GM18499 (cell line): Measurements from ENCODE around the gene OBP2A.
"Not testable (repeated sequence)": the region's sequence is repeated elsewhere in the genome, so short reads cannot be mapped to it uniquely, and the experiment has no call there.

Experiments used
- ATAC-seq: cut with Tn5 transposase; IDR thresholded peaks from one replicate; pipeline ENCODE4 v1.9.1; 2021; ENCODE audit warnings: moderate number of reproducible peaks; ENCODE audit not compliant: insufficient read depth, unreplicated experiment

Gene OBP2A

GRCh38 chr9:135545646-135546176 lies at the start of gene OBP2A:
Gene OBP2A, plus strand, starts transcription at chr9:135546126. Its CDS starts 55 bp downstream, at chr9:135546181.
- ATAC-seq = not testable (repeated sequence)

- ATAC-seq = no peak
These were observed 47.4 kb upstream of the OBP2A start for GRCh38 chr9:135498381-135499126.

GRCh38 chr9:135499326-135500070 lies 46.4 kb upstream of the OBP2A start:
- no peak for ATAC-seq

- ATAC-seq = no peak
These were observed 45.8 kb upstream of the OBP2A start for GRCh38 chr9:135500071-135500524.

- no peak for ATAC-seq
These were observed 45.2 kb upstream of the OBP2A start, which contains the start of gene MRPS2 for GRCh38 chr9:135500525-135501260. Gene MRPS2, plus strand, starts transcription at chr9:135500682. Its CDS starts 29 bp downstream, at chr9:135500711.

GRCh38 chr9:135501261-135502167 lies 44.4 kb upstream of the OBP2A start:
- ATAC-seq = no peak

GRCh38 chr9:135502168-135502872 lies 43.6 kb upstream of the OBP2A start:
- ATAC-seq = no peak

- no peak for ATAC-seq
These were observed 43.0 kb upstream of the OBP2A start for GRCh38 chr9:135502873-135503321.

- no peak for ATAC-seq
These were observed 42.3 kb upstream of the OBP2A start for GRCh38 chr9:135503371-135504261.

GRCh38 chr9:135504262-135505243 lies 41.4 kb upstream of the OBP2A start:
- ATAC-seq = no peak

GRCh38 chr9:135505406-135506187 lies 40.3 kb upstream of the OBP2A start:
- no peak for ATAC-seq

- ATAC-seq = no peak
These were observed 39.4 kb upstream of the OBP2A start for GRCh38 chr9:135506327-135507103.

GRCh38 chr9:135507104-135508035 lies 38.6 kb upstream of the OBP2A start:
- ATAC-seq = no peak

- ATAC-seq = no peak
These were observed 37.6 kb upstream of the OBP2A start for GRCh38 chr9:135508211-135508820.
